ENCODE results near the gene B3GALT2.

B3GALT2 gene

DNA sequence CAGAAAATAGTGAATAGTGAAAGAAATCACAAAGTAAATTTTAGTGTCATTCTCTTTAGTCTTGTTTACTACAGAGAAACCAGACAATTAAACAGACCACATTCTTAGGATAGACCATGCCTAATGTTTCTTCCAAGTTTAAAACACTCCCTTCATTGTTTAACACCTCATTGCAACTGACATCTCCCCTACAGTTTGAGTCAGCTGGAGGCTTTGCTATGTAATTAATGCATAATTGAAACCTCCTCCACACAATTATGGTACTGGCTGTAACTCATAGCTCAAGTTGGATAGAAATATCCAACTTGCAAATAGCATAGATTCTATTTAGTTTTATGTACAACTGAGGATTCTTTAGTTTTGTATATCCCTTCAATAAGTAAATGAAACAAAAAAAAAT is 35.2 kb upstream of the B3GALT2 start:
- TF ChIP-seq, protein P1, sequence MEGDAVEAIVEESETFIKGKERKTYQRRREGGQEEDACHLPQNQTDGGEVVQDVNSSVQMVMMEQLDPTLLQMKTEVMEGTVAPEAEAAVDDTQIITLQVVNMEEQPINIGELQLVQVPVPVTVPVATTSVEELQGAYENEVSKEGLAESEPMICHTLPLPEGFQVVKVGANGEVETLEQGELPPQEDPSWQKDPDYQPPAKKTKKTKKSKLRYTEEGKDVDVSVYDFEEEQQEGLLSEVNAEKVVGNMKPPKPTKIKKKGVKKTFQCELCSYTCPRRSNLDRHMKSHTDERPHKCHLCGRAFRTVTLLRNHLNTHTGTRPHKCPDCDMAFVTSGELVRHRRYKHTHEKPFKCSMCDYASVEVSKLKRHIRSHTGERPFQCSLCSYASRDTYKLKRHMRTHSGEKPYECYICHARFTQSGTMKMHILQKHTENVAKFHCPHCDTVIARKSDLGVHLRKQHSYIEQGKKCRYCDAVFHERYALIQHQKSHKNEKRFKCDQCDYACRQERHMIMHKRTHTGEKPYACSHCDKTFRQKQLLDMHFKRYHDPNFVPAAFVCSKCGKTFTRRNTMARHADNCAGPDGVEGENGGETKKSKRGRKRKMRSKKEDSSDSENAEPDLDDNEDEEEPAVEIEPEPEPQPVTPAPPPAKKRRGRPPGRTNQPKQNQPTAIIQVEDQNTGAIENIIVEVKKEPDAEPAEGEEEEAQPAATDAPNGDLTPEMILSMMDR (IDR thresholded peaks at IDR 0.05) = no peak
- Histone ChIP-seq H3K4me3 (ENCODE audit: low read depth, low read length) (no peak overlapping the region), H3K4me1 (no peaks in the 10 kb centered on the region), H3K4me2 (ENCODE audit: low read length) (no peak overlapping the region), H3K36me3 (ENCODE audit: control insufficient read depth, insufficient read depth, low read length) (no peaks in the 10 kb centered on the region), H3K79me2 (peaks cover 4% of the 10 kb centered on the region), H2AFZ (no peak overlapping the region), H3K27ac (no peak overlapping the region), H3K9ac (no peak overlapping the region), H3K9me3 (ENCODE audit: control insufficient read depth, low read length) (no peaks in the 10 kb centered on the region), H3K27me3 (ENCODE audit: control insufficient read depth, insufficient read depth, low read length) (no peaks in the 10 kb centered on the region)

DNA sequence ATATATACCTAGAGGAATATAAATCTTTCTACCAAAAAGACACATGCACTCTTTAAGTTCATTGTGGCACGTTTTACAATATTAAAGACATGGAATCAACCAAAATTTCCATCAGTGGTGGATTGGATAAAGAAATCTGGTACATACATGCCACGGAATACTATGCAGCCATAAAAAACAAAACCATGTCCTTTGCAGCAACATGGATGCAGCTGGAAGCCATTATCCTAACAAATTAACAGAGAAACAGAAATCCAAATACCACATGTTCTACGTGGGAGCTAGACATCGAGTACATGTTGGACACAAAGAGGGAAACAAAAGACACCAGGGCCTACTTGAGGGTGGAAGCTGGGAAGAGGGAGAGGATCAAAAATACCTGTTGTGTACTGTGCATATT is 33.0 kb upstream of the B3GALT2 start:
- TF ChIP-seq, protein P1 (IDR thresholded peaks at IDR 0.05) = no peak
- Histone ChIP-seq H3K36me3 (ENCODE audit: control insufficient read depth, insufficient read depth, low read length) (no peaks in the 10 kb centered on the region), H3K4me2 (ENCODE audit: low read length) (no peak overlapping the region), H3K27ac (no peak overlapping the region), H3K9ac (no peak overlapping the region), H3K4me1 (no peaks in the 10 kb centered on the region), H3K4me3 (ENCODE audit: low read depth, low read length) (no peak overlapping the region), H2AFZ (no peak overlapping the region), H3K79me2 (no peaks in the 10 kb centered on the region), H3K9me3 (ENCODE audit: control insufficient read depth, low read length) (no peaks in the 10 kb centered on the region), H3K27me3 (ENCODE audit: control insufficient read depth, insufficient read depth, low read length) (no peaks in the 10 kb centered on the region)

DNA sequence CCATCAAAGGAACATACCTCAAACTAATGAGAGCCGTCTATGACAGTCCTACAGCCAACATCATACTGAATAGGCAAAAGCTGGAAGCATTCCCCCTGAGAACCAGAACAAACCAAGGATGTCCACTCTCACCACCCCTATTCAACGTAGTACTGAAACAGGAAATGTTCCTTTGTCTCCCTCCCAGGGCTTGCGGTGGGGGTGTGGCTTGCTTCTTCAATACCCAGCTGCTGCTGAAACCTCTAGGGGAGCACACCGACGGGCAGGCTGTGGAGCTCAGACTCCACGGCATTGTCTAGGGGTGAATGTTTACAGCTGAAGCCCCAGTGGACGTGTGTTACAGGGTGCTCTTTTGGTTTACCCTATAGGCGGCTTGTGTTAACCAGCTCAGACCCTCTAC is 30.5 kb upstream of the B3GALT2 start:
- TF ChIP-seq, protein P1 (IDR thresholded peaks at IDR 0.05) = no peak
- H3K4me1 ChIP-seq = no peaks in the 10 kb centered on the region
- no peaks in the 10 kb centered on the region for H3K36me3 ChIP-seq (ENCODE audit: control insufficient read depth, insufficient read depth, low read length)
- no peak overlapping the region for H3K4me3 ChIP-seq (ENCODE audit: low read depth, low read length)
- no peaks in the 10 kb centered on the region for H3K79me2 ChIP-seq
- H3K9ac ChIP-seq = no peak overlapping the region
- H2AFZ ChIP-seq = no peak overlapping the region
- no peak overlapping the region for H3K27ac ChIP-seq
- H3K27me3 ChIP-seq (ENCODE audit: control insufficient read depth, insufficient read depth, low read length) = no peaks in the 10 kb centered on the region
- no peaks in the 10 kb centered on the region for H3K9me3 ChIP-seq (ENCODE audit: control insufficient read depth, low read length)
- H3K4me2 ChIP-seq (ENCODE audit: low read length) = no peak overlapping the region

DNA sequence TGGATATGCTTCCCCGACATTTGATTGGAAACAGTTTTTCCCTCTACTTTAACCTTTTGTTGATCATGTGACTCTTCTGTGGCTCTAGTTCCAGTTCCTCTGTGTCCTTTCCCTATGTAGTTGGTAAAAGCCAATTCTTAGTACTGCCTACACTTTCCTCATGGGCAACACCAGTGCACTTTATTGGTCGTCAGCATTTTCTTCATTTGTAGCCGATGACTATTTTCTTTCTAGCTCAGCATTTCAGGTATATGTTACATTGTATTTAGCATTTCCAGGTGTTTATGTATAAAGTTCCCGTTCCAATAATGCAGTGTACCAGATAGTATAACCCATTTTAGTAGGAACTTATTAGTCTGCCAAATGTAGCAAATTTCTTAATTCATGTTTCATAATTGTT is 27.6 kb upstream of the B3GALT2 start:
- no peak overlapping the region for H3K9ac ChIP-seq
- H3K4me3 ChIP-seq (ENCODE audit: low read depth, low read length) = no peak overlapping the region
- H3K79me2 ChIP-seq = no peaks in the 10 kb centered on the region
- no peak overlapping the region for H3K4me2 ChIP-seq (ENCODE audit: low read length)
- H3K9me3 ChIP-seq (ENCODE audit: control insufficient read depth, low read length) = no peaks in the 10 kb centered on the region
- H3K27me3 ChIP-seq (ENCODE audit: control insufficient read depth, insufficient read depth, low read length) = no peaks in the 10 kb centered on the region
- H3K4me1 ChIP-seq = no peaks in the 10 kb centered on the region
- no peaks in the 10 kb centered on the region for H3K36me3 ChIP-seq (ENCODE audit: control insufficient read depth, insufficient read depth, low read length)
- TF ChIP-seq, protein P1 (IDR thresholded peaks at IDR 0.05) = no peak
- H3K27ac ChIP-seq = no peak overlapping the region
- no peak overlapping the region for H2AFZ ChIP-seq

DNA sequence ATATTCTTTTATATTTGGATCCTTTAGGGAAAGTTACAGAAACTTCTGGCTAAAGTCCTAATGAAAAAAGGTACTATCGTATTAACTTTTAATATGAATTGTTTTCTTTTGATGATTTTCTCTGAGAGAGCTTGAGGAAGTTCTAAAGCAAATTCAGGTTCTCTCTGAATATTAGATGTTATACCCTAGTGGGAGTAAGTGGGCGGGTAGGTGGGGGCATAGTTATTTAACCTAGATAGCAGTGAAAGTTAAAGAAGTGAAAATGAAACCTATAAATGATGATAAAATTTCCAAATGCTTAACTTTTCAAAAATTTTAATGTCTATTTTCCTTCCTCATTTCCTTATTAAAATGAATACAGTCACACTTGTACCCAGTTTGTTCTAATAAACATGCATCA is 26.2 kb upstream of the B3GALT2 start:
- H3K4me3 ChIP-seq (ENCODE audit: low read depth, low read length) = no peak overlapping the region
- no peaks in the 10 kb centered on the region for H3K36me3 ChIP-seq (ENCODE audit: control insufficient read depth, insufficient read depth, low read length)
- H3K9ac ChIP-seq = no peak overlapping the region
- H3K79me2 ChIP-seq = no peaks in the 10 kb centered on the region
- TF ChIP-seq, protein P1 (IDR thresholded peaks at IDR 0.05) = no peak
- no peak overlapping the region for H3K4me2 ChIP-seq (ENCODE audit: low read length)
- no peak overlapping the region for H2AFZ ChIP-seq
- H3K27ac ChIP-seq = no peak overlapping the region
- no peaks in the 10 kb centered on the region for H3K4me1 ChIP-seq
- no peaks in the 10 kb centered on the region for H3K27me3 ChIP-seq (ENCODE audit: control insufficient read depth, insufficient read depth, low read length)
- H3K9me3 ChIP-seq (ENCODE audit: control insufficient read depth, low read length) = no peaks in the 10 kb centered on the region
